ENCODE measurements around the gene HVCN1.

GRCh38 chr12:110670161-110670701, 18.7 kb downstream of the HVCN1 start:
- TF ChIP-seq POLR2A (IDR thresholded peaks at IDR 0.05) (no peak), CTCF (IDR thresholded peaks at IDR 0.05) (no peak)

Data from thyroid gland (tissue), 4 donors.